Hepatocyte (in vitro differentiated cells): ENCODE data around the gene TTLL10. TPM values are rescaled to one million over a fixed set of nuclear protein-coding genes. Genes with fewer than 3 reads are reported as not detected.

Experiments
- DNase-seq: peaks from one replicate; pipeline ENCODE4 v3.0.0-alpha.2; 2016; ENCODE audit warnings: low spot score
- H2AFZ ChIP-seq: fragments of 200-600 bp; sonication (generic); 2 replicates; pipeline ENCODE4 v1.6.0; 2016; ENCODE audit warnings: antibody characterized with exemption, mild to moderate bottlenecking
- H3K27ac ChIP-seq: fragments of 200-600 bp; sonication (generic); 2 replicates; pipeline ENCODE4 v1.5.1; 2016; ENCODE audit warnings: mild to moderate bottlenecking
- H3K27me3 ChIP-seq: fragments of 200-600 bp; sonication (generic); 2 replicates; pipeline ENCODE4 v1.6.1; 2016
- H3K36me3 ChIP-seq: fragments of 200-600 bp; sonication (generic); replicated peaks from 2 replicates; pipeline ENCODE4 v1.5.1; 2016; ENCODE audit warnings: low read depth; ENCODE audit not compliant: insufficient read depth
- H3K4me1 ChIP-seq: fragments of 200-600 bp; sonication (generic); 2 replicates; pipeline ENCODE4 v1.5.1; 2016; ENCODE audit warnings: mild to moderate bottlenecking, moderate library complexity; ENCODE audit not compliant: insufficient read depth
- H3K4me2 ChIP-seq: fragments of 200-600 bp; sonication (generic); 2 replicates; pipeline ENCODE4 v1.6.0; 2016
- H3K4me3 ChIP-seq: fragments of 200-600 bp; sonication (generic); 2 replicates; pipeline ENCODE4 v1.5.1; 2016; ENCODE audit warnings: mild to moderate bottlenecking
- H3K79me2 ChIP-seq: fragments of 200-600 bp; sonication (generic); 2 replicates; pipeline ENCODE4 v1.6.0; 2017; ENCODE audit warnings: mild to moderate bottlenecking
- H3K9me2 ChIP-seq: fragments of 200-600 bp; sonication (generic); replicated peaks from 2 replicates; pipeline ENCODE4 v1.6.0; 2017; ENCODE audit warnings: mild to moderate bottlenecking; ENCODE audit not compliant: insufficient read depth
- H3K9me3 ChIP-seq: fragments of 200-600 bp; sonication (generic); 2 replicates; pipeline ENCODE4 v1.5.1; 2016; ENCODE audit warnings: low read depth, mild to moderate bottlenecking
- H4K20me1 ChIP-seq: fragments of 200-600 bp; sonication (generic); 2 replicates; pipeline ENCODE4 v1.6.0; 2016; ENCODE audit warnings: mild to moderate bottlenecking; ENCODE audit not compliant: insufficient read depth, poor library complexity, severe bottlenecking
- CTCF ChIP-seq: fragments of 200-600 bp; sonication (generic); IDR thresholded peaks from 2 replicates; pipeline ENCODE4 v1.5.1; 2016; ENCODE audit warnings: antibody characterized with exemption, mild to moderate bottlenecking; ENCODE audit not compliant: poor library complexity
- EZH2 ChIP-seq: fragments of 200-600 bp; sonication (generic); IDR thresholded peaks from 2 replicates; pipeline ENCODE4 v1.6.1; 2016; ENCODE audit warnings: antibody characterized with exemption, mild to moderate bottlenecking, borderline replicate concordance
- EZH2phosphoT487 ChIP-seq: fragments of 200-600 bp; sonication (generic); IDR thresholded peaks from one replicate; pipeline ENCODE4 v1.6.1; 2018; ENCODE audit warnings: antibody characterized with exemption, mild to moderate bottlenecking, low read depth, moderate library complexity; ENCODE audit not compliant: unreplicated experiment, severe bottlenecking
- WGBS: methylation state at CpG from one replicate; pipeline ENCODE4 v1.1.6; 2016; ENCODE audit warnings: low lambda C conversion rate; ENCODE audit errors: missing lambda C conversion rate; 5-methylcytosine and 5-hydroxymethylcytosine counted together
- polyA plus RNA-seq: library from polyadenylated mRNA; unstranded; fragments of >200 nt; fragmentation: Nextera tagmentation; extraction: Ambion mirVana; gene quantifications from 2 replicates; pipeline ENCODE4 v1.2.1, GENCODE V29; 2016
- total RNA-seq: library from RNA; depleted of rRNA; stranded (reverse); fragments of >200 nt; gene quantifications from 2 replicates; pipeline ENCODE4 v1.2.3, GENCODE V29; 2014

The TTLL10 gene
- total and polyA plus RNA-seq, 2 experiments from 2014 or later = 0.69 TPM; not detected in 1

GRCh38 chr1:1170215-1171091, 3.2 kb upstream of the TTLL10 start:
- Histone ChIP-seq H2AFZ (no peak overlapping the region), H4K20me1 (peaks cover 37% of the 10 kb centered on the region), H3K4me2 (no peak overlapping the region), H3K4me1 (peaks cover 12% of the 10 kb centered on the region), H3K79me2 (peaks cover 30% of the 10 kb centered on the region), H3K9me3 (no peaks in the 10 kb centered on the region), H3K36me3 (no peaks in the 10 kb centered on the region), H3K27ac (no peak overlapping the region), H3K27me3 (no peaks in the 10 kb centered on the region), H3K4me3 (no peak overlapping the region), H3K9me2 (no peaks in the 10 kb centered on the region)
- WGBS = 80% methylated on average over 22 of the region's 26 CpGs
- DNase-seq = no peak
- TF ChIP-seq EZH2phosphoT487 (no peak), CTCF (no peak), EZH2 (no peak)

GRCh38 chr1:1171161-1171545, 2.5 kb upstream of the TTLL10 start:
- Histone ChIP-seq H3K27me3 (no peaks in the 10 kb centered on the region), H2AFZ (no peak overlapping the region), H3K36me3 (no peaks in the 10 kb centered on the region), H3K27ac (no peak overlapping the region), H4K20me1 (peaks cover 30% of the 10 kb centered on the region), H3K9me3 (no peaks in the 10 kb centered on the region), H3K4me3 (no peak overlapping the region), H3K4me2 (no peak overlapping the region), H3K4me1 (peaks cover 8% of the 10 kb centered on the region), H3K9me2 (no peaks in the 10 kb centered on the region), H3K79me2 (peaks cover 23% of the 10 kb centered on the region)
- DNase-seq = no peak
- TF ChIP-seq EZH2phosphoT487 (no peak), CTCF (no peak), EZH2 (no peak)
- WGBS = 91% methylated on average over 6 of the region's 12 CpGs

- TF ChIP-seq EZH2phosphoT487 (no peak), EZH2 (no peak), CTCF (no peak)
- Histone ChIP-seq H2AFZ (no peak overlapping the region), H3K27me3 (no peaks in the 10 kb centered on the region), H3K9me2 (no peaks in the 10 kb centered on the region), H3K27ac (no peak overlapping the region), H3K36me3 (no peaks in the 10 kb centered on the region), H3K79me2 (peaks cover 17% of the 10 kb centered on the region), H3K4me1 (peaks cover 8% of the 10 kb centered on the region), H3K4me3 (no peak overlapping the region), H3K9me3 (no peaks in the 10 kb centered on the region), H4K20me1 (peaks cover 25% of the 10 kb centered on the region), H3K4me2 (no peak overlapping the region)
- WGBS = 96% methylated on average over 24 of the region's 33 CpGs
- DNase-seq = no peak
Measured at GRCh38 chr1:1171546-1172340, 1.9 kb upstream of the TTLL10 start.
